ENCODE results near the gene ZNF428.

GRCh38 chr19:43562698-43563241 lies 56.7 kb downstream of the ZNF428 start:
- no peak for TF ChIP-seq REST (IDR thresholded peaks at IDR 0.05; ENCODE audit: low read depth, low read length)
- no peak for TF ChIP-seq POLR2AphosphoS5 (IDR thresholded peaks at IDR 0.05; ENCODE audit: low read depth, low read length)
- TF ChIP-seq CHD2 (IDR thresholded peaks at IDR 0.05; ENCODE audit: low read length, partially characterized antibody), result no peak
- TF ChIP-seq, protein P1, sequence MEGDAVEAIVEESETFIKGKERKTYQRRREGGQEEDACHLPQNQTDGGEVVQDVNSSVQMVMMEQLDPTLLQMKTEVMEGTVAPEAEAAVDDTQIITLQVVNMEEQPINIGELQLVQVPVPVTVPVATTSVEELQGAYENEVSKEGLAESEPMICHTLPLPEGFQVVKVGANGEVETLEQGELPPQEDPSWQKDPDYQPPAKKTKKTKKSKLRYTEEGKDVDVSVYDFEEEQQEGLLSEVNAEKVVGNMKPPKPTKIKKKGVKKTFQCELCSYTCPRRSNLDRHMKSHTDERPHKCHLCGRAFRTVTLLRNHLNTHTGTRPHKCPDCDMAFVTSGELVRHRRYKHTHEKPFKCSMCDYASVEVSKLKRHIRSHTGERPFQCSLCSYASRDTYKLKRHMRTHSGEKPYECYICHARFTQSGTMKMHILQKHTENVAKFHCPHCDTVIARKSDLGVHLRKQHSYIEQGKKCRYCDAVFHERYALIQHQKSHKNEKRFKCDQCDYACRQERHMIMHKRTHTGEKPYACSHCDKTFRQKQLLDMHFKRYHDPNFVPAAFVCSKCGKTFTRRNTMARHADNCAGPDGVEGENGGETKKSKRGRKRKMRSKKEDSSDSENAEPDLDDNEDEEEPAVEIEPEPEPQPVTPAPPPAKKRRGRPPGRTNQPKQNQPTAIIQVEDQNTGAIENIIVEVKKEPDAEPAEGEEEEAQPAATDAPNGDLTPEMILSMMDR (IDR thresholded peaks at IDR 0.05), result no peak
